ENCODE results near the gene LRP11.

Gene LRP11

DNA sequence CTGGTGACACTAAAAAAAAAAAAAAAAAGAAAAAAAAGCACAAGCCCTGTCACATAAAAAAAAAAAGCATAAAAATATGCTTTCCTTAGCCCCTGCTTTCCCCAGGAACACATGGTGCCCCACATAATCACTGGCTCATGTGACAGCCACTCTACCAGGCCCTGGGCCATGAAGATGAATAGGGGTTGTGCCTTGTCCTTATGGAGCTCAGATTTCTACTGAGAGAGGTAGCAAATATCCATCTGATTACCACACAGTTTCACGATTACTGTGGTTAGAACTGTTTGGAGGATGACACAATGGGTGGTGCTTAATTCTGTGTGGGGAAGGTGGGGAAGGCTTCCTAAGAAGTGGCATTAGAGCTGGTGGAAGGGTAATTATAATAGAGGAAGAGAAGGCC is 24.5 kb upstream of the LRP11 start:
- Histone ChIP-seq H3K9me2 (replicated peaks; ENCODE audit: insufficient read depth, low read length) (no peaks in the 10 kb centered on the region), H3K4me3 (ENCODE audit: low read length) (no peak overlapping the region), H4K20me1 (ENCODE audit: insufficient read depth, low read length) (no peaks in the 10 kb centered on the region), H3K79me2 (ENCODE audit: low read length) (no peaks in the 10 kb centered on the region), H3K4me1 (ENCODE audit: low read length) (no peaks in the 10 kb centered on the region), H3F3A (ENCODE audit: insufficient read depth, low read length) (no peaks in the 10 kb centered on the region), H3K9ac (ENCODE audit: low read length) (no peak overlapping the region), H2AFZ (ENCODE audit: low read length) (no peak overlapping the region), H3K4me2 (ENCODE audit: low read depth, low read length) (no peak overlapping the region), H3K36me3 (replicated peaks; ENCODE audit: insufficient read depth, low read length) (no peaks in the 10 kb centered on the region), H3K27me3 (replicated peaks; ENCODE audit: insufficient read depth, low read length) (peaks cover 45% of the 10 kb centered on the region), H3K27ac (ENCODE audit: low read length) (no peak overlapping the region), H3K9me3 (replicated peaks; ENCODE audit: insufficient read depth, low read length) (no peaks in the 10 kb centered on the region)
- DNase-seq = no peak
- TF ChIP-seq EZH2phosphoT487 (IDR thresholded peaks at IDR 0.05; ENCODE audit: low read length) = no peak
- TF ChIP-seq EZH2 (optimal IDR thresholded peaks at IDR 0.05; ENCODE audit: low read depth, low read length) = no peak
- TF ChIP-seq, protein P1, sequence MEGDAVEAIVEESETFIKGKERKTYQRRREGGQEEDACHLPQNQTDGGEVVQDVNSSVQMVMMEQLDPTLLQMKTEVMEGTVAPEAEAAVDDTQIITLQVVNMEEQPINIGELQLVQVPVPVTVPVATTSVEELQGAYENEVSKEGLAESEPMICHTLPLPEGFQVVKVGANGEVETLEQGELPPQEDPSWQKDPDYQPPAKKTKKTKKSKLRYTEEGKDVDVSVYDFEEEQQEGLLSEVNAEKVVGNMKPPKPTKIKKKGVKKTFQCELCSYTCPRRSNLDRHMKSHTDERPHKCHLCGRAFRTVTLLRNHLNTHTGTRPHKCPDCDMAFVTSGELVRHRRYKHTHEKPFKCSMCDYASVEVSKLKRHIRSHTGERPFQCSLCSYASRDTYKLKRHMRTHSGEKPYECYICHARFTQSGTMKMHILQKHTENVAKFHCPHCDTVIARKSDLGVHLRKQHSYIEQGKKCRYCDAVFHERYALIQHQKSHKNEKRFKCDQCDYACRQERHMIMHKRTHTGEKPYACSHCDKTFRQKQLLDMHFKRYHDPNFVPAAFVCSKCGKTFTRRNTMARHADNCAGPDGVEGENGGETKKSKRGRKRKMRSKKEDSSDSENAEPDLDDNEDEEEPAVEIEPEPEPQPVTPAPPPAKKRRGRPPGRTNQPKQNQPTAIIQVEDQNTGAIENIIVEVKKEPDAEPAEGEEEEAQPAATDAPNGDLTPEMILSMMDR (IDR thresholded peaks at IDR 0.05; ENCODE audit: low read length) = no peak

DNA sequence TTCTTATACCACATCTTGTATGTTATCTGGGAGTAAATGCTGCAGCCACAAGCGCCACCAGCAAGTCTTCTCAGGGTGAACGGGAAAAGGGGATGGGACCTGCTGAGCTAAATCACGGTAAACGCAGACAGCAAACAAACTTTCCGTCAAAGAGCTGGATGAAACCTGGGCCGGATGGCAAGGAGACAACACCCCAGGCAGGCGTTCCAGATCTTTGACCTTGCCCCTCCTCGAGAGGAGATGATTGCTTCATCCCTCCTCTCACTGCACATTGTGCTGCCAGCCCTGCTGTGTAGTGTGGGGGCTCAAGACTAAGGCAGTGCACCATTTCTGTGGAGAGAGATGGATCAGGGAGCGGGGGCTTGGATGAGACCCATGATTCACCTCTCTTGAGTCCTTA is 23.9 kb upstream of the LRP11 start:
- Histone ChIP-seq H3K4me2 (ENCODE audit: low read depth, low read length) (no peak overlapping the region), H3F3A (ENCODE audit: insufficient read depth, low read length) (no peaks in the 10 kb centered on the region), H2AFZ (ENCODE audit: low read length) (no peak overlapping the region), H4K20me1 (ENCODE audit: insufficient read depth, low read length) (no peaks in the 10 kb centered on the region), H3K4me3 (ENCODE audit: low read length) (no peak overlapping the region), H3K27me3 (replicated peaks; ENCODE audit: insufficient read depth, low read length) (peaks cover 45% of the 10 kb centered on the region), H3K79me2 (ENCODE audit: low read length) (no peaks in the 10 kb centered on the region), H3K4me1 (ENCODE audit: low read length) (no peaks in the 10 kb centered on the region), H3K27ac (ENCODE audit: low read length) (no peak overlapping the region), H3K36me3 (replicated peaks; ENCODE audit: insufficient read depth, low read length) (no peaks in the 10 kb centered on the region), H3K9ac (ENCODE audit: low read length) (no peak overlapping the region), H3K9me3 (replicated peaks; ENCODE audit: insufficient read depth, low read length) (no peaks in the 10 kb centered on the region), H3K9me2 (replicated peaks; ENCODE audit: insufficient read depth, low read length) (no peaks in the 10 kb centered on the region)
- DNase-seq = no peak
- no peak for TF ChIP-seq EZH2phosphoT487 (IDR thresholded peaks at IDR 0.05; ENCODE audit: low read length)
- TF ChIP-seq EZH2 (optimal IDR thresholded peaks at IDR 0.05; ENCODE audit: low read depth, low read length) = no peak
- TF ChIP-seq, protein P1 (IDR thresholded peaks at IDR 0.05; ENCODE audit: low read length) = no peak

DNA sequence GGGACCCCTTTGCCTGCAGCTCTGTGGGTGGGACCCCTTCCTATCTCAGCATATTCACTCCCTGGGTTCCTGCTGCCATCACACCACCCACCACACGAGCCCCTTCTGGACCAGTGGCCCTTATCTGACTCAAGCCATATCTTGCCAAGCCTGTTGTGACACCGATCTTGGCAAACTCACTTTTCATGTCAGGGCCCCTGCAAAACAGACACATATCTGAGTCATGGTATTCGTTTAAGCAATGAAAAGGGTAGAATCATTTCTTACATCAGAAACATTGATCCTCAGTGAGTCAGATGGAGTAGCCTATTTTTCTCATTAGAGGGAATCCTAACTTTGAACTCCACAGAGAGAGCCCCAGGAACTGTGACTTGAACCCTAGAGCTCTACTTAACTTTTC is 23.2 kb upstream of the LRP11 start:
- H3K4me2 ChIP-seq (ENCODE audit: low read depth, low read length) = no peak overlapping the region
- peaks cover 45% of the 10 kb centered on the region for H3K27me3 ChIP-seq (replicated peaks; ENCODE audit: insufficient read depth, low read length)
- H3K9ac ChIP-seq (ENCODE audit: low read length) = no peak overlapping the region
- H3K9me3 ChIP-seq (replicated peaks; ENCODE audit: insufficient read depth, low read length) = no peaks in the 10 kb centered on the region
- no peak overlapping the region for H3K4me3 ChIP-seq (ENCODE audit: low read length)
- no peaks in the 10 kb centered on the region for H4K20me1 ChIP-seq (ENCODE audit: insufficient read depth, low read length)
- no peak overlapping the region for H2AFZ ChIP-seq (ENCODE audit: low read length)
- H3K79me2 ChIP-seq (ENCODE audit: low read length) = no peaks in the 10 kb centered on the region
- DNase-seq = no peak
- no peaks in the 10 kb centered on the region for H3K4me1 ChIP-seq (ENCODE audit: low read length)
- no peak overlapping the region for H3K27ac ChIP-seq (ENCODE audit: low read length)
- TF ChIP-seq, protein P1 (IDR thresholded peaks at IDR 0.05; ENCODE audit: low read length) = no peak
- TF ChIP-seq EZH2phosphoT487 (IDR thresholded peaks at IDR 0.05; ENCODE audit: low read length) = no peak
- no peak for TF ChIP-seq EZH2 (optimal IDR thresholded peaks at IDR 0.05; ENCODE audit: low read depth, low read length)
- H3K9me2 ChIP-seq (replicated peaks; ENCODE audit: insufficient read depth, low read length) = no peaks in the 10 kb centered on the region
- H3F3A ChIP-seq (ENCODE audit: insufficient read depth, low read length) = no peaks in the 10 kb centered on the region
- H3K36me3 ChIP-seq (replicated peaks; ENCODE audit: insufficient read depth, low read length) = no peaks in the 10 kb centered on the region

Data from MM.1S (cell line).